Smooth muscle cell (in vitro differentiated cells): ENCODE data around the gene TMED8. TPM values are rescaled to one million over a fixed set of nuclear protein-coding genes. Genes with fewer than 3 reads are reported as not detected.

Source experiments
- polyA plus RNA-seq: library from polyadenylated mRNA; unstranded; fragments of >200 nt; fragmentation: Nextera tagmentation; extraction: Ambion mirVana; gene quantifications from 2 replicates; pipeline ENCODE4 v1.2.1, GENCODE V29; 2016
- total RNA-seq: library from RNA; depleted of rRNA; stranded (reverse); fragments of >200 nt; gene quantifications from 2 replicates; pipeline ENCODE4 v1.2.3, GENCODE V29; 2014

Gene TMED8
- total and polyA plus RNA-seq, 2 experiments from 2014 or later, result 4.5 to 12.2 TPM

Other genes with a start within 250 kb of the TMED8 start
- not detected in 2 replicates for gene ZDHHC22, start 235.3 kb downstream of the TMED8 start, total RNA-seq
- not detected in 2 replicates for gene ZDHHC22, start 235.3 kb downstream of the TMED8 start, polyA plus RNA-seq
- 4.3 and 10.4 TPM in 2 replicates for gene TMEM63C, start 195.3 kb downstream of the TMED8 start, total RNA-seq
- 7.7 and 8.7 TPM in 2 replicates for gene TMEM63C, start 195.3 kb downstream of the TMED8 start, polyA plus RNA-seq
- gene NGB, start 105.9 kb downstream of the TMED8 start, total RNA-seq, result not detected in 2 replicates
- gene NGB, start 105.9 kb downstream of the TMED8 start, polyA plus RNA-seq, result not detected in 2 replicates
- gene POMT2, start 56.2 kb downstream of the TMED8 start, total RNA-seq, result 15.9 and 22.5 TPM in 2 replicates
- 39.8 and 52.8 TPM in 2 replicates for gene POMT2, start 56.2 kb downstream of the TMED8 start, polyA plus RNA-seq
- 15.1 and 29.1 TPM in 2 replicates for gene GSTZ1, start 56.1 kb downstream of the TMED8 start, total RNA-seq
- 17.0 and 26.9 TPM in 2 replicates for gene GSTZ1, start 56.1 kb downstream of the TMED8 start, polyA plus RNA-seq
- 1.1 TPM in 2 replicates for gene SAMD15, start 285 bp upstream of the TMED8 start, total RNA-seq
- 0.49 TPM in 1 of 2 replicates, not detected in the other for gene SAMD15, start 285 bp upstream of the TMED8 start, polyA plus RNA-seq
- gene NOXRED1, start 46.4 kb upstream of the TMED8 start, total RNA-seq, result 0.36 and 0.49 TPM in 2 replicates
- 0.14 and 0.33 TPM in 2 replicates for gene NOXRED1, start 46.4 kb upstream of the TMED8 start, polyA plus RNA-seq
- gene VIPAS39, start 80.5 kb upstream of the TMED8 start, total RNA-seq, result 32.6 and 55.5 TPM in 2 replicates
- 12.3 and 19.7 TPM in 2 replicates for gene VIPAS39, start 80.5 kb upstream of the TMED8 start, polyA plus RNA-seq
- 57.6 and 88.5 TPM in 2 replicates for gene AHSA1, start 81.0 kb upstream of the TMED8 start, total RNA-seq
- 92.8 and 94.6 TPM in 2 replicates for gene AHSA1, start 81.0 kb upstream of the TMED8 start, polyA plus RNA-seq
- gene ISM2, start 121.7 kb upstream of the TMED8 start, total RNA-seq, result 2.1 and 2.7 TPM in 2 replicates
- gene ISM2, start 121.7 kb upstream of the TMED8 start, polyA plus RNA-seq, result 0.57 and 0.78 TPM in 2 replicates
- 24.8 and 36.2 TPM in 2 replicates for gene SPTLC2, start 239.5 kb upstream of the TMED8 start, total RNA-seq
- 21.8 and 23.4 TPM in 2 replicates for gene SPTLC2, start 239.5 kb upstream of the TMED8 start, polyA plus RNA-seq